Thoracic aorta (tissue), 2 donors: ENCODE results near the gene GPATCH8. TPM values are rescaled to one million over a fixed set of nuclear protein-coding genes. Genes with fewer than 3 reads are reported as not detected.

Experiments
- ATAC-seq: fragments of 150-250 bp; one replicate; pipeline ENCODE4 v1.8.0; 2017; ENCODE audit warnings: low read depth; ENCODE audit not compliant: insufficient number of reproducible peaks, low FRiP score
- DNase-seq: peaks from one replicate; pipeline ENCODE4 v3.0.0-alpha.2; 2020; ENCODE audit warnings: low spot score
- H3K27ac ChIP-seq, 2 donors: fragments of 200-600 bp; sonication (generic); 1 replicate in 1 of 2; 2 replicates in 1 of 2; pipeline ENCODE4 v1.5.1; 2016; ENCODE audit warnings: mild to moderate bottlenecking in 2 of 2, moderate library complexity in 2 of 2
- H3K27me3 ChIP-seq: fragments of 200-600 bp; sonication (generic); replicated peaks from 2 replicates; pipeline ENCODE4 v1.6.0; 2016; ENCODE audit warnings: mild to moderate bottlenecking; ENCODE audit not compliant: insufficient read depth
- H3K36me3 ChIP-seq: fragments of 200-600 bp; sonication (generic); one replicate; pipeline ENCODE4 v1.5.1; 2016
- H3K4me1 ChIP-seq, 2 donors: fragments of 200-600 bp; sonication (generic); 1 replicate in 1 of 2; 2 replicates in 1 of 2; pipeline versions ENCODE4 v1.5.1 to v1.6.0; 2016; ENCODE audit warnings: low read depth in 2 of 2, mild to moderate bottlenecking in 1 of 2; ENCODE audit not compliant: control insufficient read depth in 1 of 2
- H3K4me3 ChIP-seq: fragments of 200-600 bp; sonication (generic); 2 replicates; pipeline ENCODE4 v1.5.1; 2016; ENCODE audit warnings: mild to moderate bottlenecking
- H3K9me3 ChIP-seq: fragments of 200-600 bp; sonication (generic); 2 replicates; pipeline ENCODE4 v1.5.1; 2016
- total RNA-seq, 2 donors: library from RNA; depleted of rRNA; stranded (reverse); fragments of >200 nt; gene quantifications; one replicate each; pipeline versions ENCODE4 v1.1.0 to v1.2.3, GENCODE V29; 2016
- TF ChIP-seq, protein P1 (sequence below): fragments of 200-600 bp; sonication (generic); IDR thresholded peaks from one replicate; pipeline ENCODE4 v1.5.1; 2019; ENCODE audit warnings: antibody characterized with exemption

GPATCH8 gene
- total RNA-seq, 2 donors from 2014 or later, result 39.3 to 56.1 TPM

DNA sequence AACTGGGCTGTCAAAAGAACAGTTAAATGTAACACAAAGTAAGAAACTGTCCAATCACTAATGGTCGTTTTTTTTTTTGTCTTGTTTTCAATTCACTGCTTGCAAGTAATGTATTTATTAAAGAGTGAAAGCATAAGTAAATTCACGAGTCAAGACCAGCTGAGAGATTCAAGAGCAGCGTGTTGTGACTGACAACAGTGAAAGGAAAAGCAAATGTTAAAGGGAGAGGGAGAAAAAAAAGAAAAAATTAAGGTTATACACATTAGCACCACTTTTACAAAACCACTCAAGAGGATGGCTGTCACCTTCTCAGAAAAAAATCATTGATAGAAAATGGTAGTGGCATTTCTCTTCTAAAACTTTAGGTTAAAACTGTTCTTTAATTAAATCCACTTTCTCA lies 36.1 kb downstream of the GPATCH8 start:
- TF ChIP-seq, protein P1, sequence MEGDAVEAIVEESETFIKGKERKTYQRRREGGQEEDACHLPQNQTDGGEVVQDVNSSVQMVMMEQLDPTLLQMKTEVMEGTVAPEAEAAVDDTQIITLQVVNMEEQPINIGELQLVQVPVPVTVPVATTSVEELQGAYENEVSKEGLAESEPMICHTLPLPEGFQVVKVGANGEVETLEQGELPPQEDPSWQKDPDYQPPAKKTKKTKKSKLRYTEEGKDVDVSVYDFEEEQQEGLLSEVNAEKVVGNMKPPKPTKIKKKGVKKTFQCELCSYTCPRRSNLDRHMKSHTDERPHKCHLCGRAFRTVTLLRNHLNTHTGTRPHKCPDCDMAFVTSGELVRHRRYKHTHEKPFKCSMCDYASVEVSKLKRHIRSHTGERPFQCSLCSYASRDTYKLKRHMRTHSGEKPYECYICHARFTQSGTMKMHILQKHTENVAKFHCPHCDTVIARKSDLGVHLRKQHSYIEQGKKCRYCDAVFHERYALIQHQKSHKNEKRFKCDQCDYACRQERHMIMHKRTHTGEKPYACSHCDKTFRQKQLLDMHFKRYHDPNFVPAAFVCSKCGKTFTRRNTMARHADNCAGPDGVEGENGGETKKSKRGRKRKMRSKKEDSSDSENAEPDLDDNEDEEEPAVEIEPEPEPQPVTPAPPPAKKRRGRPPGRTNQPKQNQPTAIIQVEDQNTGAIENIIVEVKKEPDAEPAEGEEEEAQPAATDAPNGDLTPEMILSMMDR, result no peak
- Histone ChIP-seq H3K4me1 (peaks cover 34 to 44% of the 10 kb centered on the region in 2 donors), H3K27me3 (no peaks in the 10 kb centered on the region), H3K27ac (peak overlapping the region in 1 of 2 donors; percentile 2), H3K4me3 (peak overlapping the region; percentile 29), H3K36me3 (no peaks in the 10 kb centered on the region), H3K9me3 (no peaks in the 10 kb centered on the region)
- ATAC-seq (no peak), DNase-seq (no peak)

DNA sequence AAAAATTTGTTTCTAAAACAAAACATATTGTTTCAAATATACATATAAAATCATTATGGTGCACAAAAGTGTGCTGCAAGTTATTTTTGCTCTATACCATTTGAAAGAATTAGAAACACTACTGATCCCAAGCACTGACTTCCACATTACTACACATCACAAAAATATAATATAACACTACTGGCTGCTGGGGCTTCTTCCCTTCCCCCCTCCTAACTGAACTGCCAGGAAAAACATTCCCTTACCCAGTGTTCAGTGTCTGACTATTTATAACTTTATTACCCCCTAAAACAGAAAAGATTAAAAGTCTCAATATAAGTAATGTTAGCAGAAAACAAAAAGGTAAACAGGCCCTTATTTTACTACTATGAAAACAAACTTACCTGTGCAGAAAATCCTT lies 36.9 kb downstream of the GPATCH8 start:
- TF ChIP-seq, protein P1, result no peak
- ATAC-seq (no peak), DNase-seq (no peak)
- Histone ChIP-seq H3K9me3 (no peaks in the 10 kb centered on the region), H3K27me3 (no peaks in the 10 kb centered on the region), H3K27ac (peak overlapping the region in 1 of 2 donors; percentile 34), H3K4me1 (peaks cover 34 to 44% of the 10 kb centered on the region in 2 donors), H3K36me3 (no peaks in the 10 kb centered on the region), H3K4me3 (no peak overlapping the region)

DNA sequence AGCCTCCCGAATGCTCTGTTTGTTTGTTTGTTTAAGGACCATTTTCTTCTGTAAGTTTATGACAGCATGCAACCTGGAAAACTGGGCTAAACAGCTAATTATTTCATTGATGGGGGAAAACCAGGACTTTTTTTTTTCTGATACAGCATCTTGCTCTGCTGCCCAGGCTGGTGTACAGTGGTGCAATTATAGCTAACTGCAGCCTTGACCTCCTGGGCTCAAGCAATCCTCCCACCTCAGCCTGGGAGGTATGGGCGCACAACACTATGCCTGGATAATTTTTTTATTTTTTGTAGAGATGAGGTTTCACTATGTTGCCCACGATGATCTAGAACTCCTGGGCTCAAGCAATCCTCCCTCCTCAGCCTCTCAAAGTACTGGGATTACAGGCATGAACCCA lies 37.3 kb downstream of the GPATCH8 start:
- no peak overlapping the region for H3K4me3 ChIP-seq
- TF ChIP-seq, protein P1, result no peak

DNA sequence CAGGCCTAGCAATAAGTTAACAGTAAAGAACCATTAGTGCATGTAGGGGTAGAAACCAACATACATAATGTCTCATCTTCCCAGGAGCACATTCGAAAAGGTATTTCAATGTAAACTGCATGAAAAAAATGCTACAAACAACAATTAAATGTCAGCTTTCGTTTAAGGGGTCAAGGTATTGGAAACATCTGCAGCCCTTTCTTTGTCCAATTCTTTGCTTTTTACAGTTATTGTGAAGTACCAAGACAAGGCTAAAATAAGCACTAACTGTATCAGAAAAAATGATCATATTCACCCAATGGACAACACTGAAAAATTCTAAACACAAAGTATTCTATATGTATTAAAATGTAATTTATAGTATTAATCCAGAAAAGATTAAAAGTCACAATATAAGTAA lies 37.9 kb downstream of the GPATCH8 start:
- ATAC-seq, result no peak

More for the DNA sequence above, 37.3 kb downstream of the GPATCH8 start:
- peaks cover 34 to 44% of the 10 kb centered on the region in 2 donors for H3K4me1 ChIP-seq
- H3K27me3 ChIP-seq, result no peaks in the 10 kb centered on the region
- ATAC-seq, result no peak
- H3K36me3 ChIP-seq, result no peaks in the 10 kb centered on the region
- no peaks in the 10 kb centered on the region for H3K9me3 ChIP-seq
- no peak for DNase-seq
- no peak overlapping the region for H3K27ac ChIP-seq

DNA sequence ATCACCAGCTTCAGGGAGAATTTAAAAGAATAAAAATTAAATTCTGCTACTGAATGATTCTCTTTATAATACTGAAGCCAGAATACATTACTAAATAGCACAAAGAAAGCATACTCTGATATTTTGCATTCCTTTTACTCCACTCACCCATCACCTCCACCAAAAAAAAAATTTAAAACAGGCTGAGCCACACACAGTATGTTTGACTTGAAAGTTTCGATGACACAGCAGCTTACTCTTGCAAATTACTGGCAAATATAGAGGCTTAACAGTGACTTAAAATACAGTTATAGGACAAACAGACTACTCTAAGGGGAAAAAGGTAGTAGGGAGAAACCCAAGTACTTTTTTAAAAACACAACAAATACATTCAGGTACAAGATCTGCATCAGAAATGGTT lies 39.2 kb downstream of the GPATCH8 start:
- Histone ChIP-seq H3K4me1 (peaks cover 34 to 44% of the 10 kb centered on the region in 2 donors), H3K4me3 (no peak overlapping the region), H3K27me3 (no peaks in the 10 kb centered on the region), H3K9me3 (no peaks in the 10 kb centered on the region), H3K36me3 (no peaks in the 10 kb centered on the region), H3K27ac (no peak overlapping the region)
- DNase-seq (no peak), ATAC-seq (no peak)
- TF ChIP-seq, protein P1, result no peak

More for the DNA sequence above, 37.9 kb downstream of the GPATCH8 start:
- no peaks in the 10 kb centered on the region for H3K9me3 ChIP-seq
- no peak for DNase-seq
- no peaks in the 10 kb centered on the region for H3K27me3 ChIP-seq
- H3K36me3 ChIP-seq, result no peaks in the 10 kb centered on the region
- no peak overlapping the region for H3K4me3 ChIP-seq
- no peak overlapping the region for H3K27ac ChIP-seq
- peaks cover 34 to 44% of the 10 kb centered on the region in 2 donors for H3K4me1 ChIP-seq
- TF ChIP-seq, protein P1, result no peak
